ENCODE data around the gene PHETA2.
"Not testable (repeated sequence)": the region's sequence is repeated elsewhere in the genome, so short reads cannot be mapped to it uniquely, and the experiment has no call there.

The PHETA2 gene

GRCh38 chr22:42070517-42071422 lies 3.3 kb upstream of the PHETA2 start, which contains the start of gene NAGA:
TSS of gene NAGA (minus strand) at chr22:42070812. CDS start at chr22:42070297, 515 bp downstream.
- FAIRE-seq = peak; percentile 95

- FAIRE-seq = not testable (repeated sequence)
Measured at GRCh38 chr22:42071508-42071907, 2.5 kb upstream of the PHETA2 start.

- no peak for FAIRE-seq
Measured at GRCh38 chr22:42072606-42073330, 1.3 kb upstream of the PHETA2 start.

- FAIRE-seq = no peak
Measured at GRCh38 chr22:42073621-42074041, 417 bp upstream of the PHETA2 start.

GRCh38 chr22:42074846-42075676 lies 1.0 kb downstream of the PHETA2 start:
- no peak for FAIRE-seq

- no peak for FAIRE-seq
Measured at GRCh38 chr22:42076764-42077485, 2.9 kb downstream of the PHETA2 start.

- no peak for FAIRE-seq
Measured at GRCh38 chr22:42077486-42078125, 3.6 kb downstream of the PHETA2 start.

- FAIRE-seq = no peak
Measured at GRCh38 chr22:42078469-42079318, 4.6 kb downstream of the PHETA2 start.

GRCh38 chr22:42079319-42080251 lies 5.5 kb downstream of the PHETA2 start, which contains the start of gene SMDT1:
TSS of gene SMDT1 (plus strand) at chr22:42079700. CDS start at chr22:42079769, 69 bp downstream.
- peak; percentile 95 for FAIRE-seq

GRCh38 chr22:42080287-42080686 lies 6.2 kb downstream of the PHETA2 start:
- FAIRE-seq = no peak

GRCh38 chr22:42083119-42083518 lies 9.1 kb downstream of the PHETA2 start:
- no peak for FAIRE-seq

GRCh38 chr22:42084874-42085273 lies 10.8 kb downstream of the PHETA2 start:
- no peak for FAIRE-seq

GRCh38 chr22:42086051-42086450 lies 12.0 kb downstream of the PHETA2 start:
- no peak for FAIRE-seq

GRCh38 chr22:42090596-42091454 lies 16.8 kb downstream of the PHETA2 start, which contains the start of gene NDUFA6:
TSS of gene NDUFA6 (minus strand) at chr22:42090772. CDS start at chr22:42090744, 28 bp downstream.
- FAIRE-seq = peak; percentile 99

- no peak for FAIRE-seq
Measured at GRCh38 chr22:42091455-42091782, 17.4 kb downstream of the PHETA2 start.

- no peak for FAIRE-seq
Measured at GRCh38 chr22:42101199-42101598, 27.2 kb downstream of the PHETA2 start.

- not testable (repeated sequence) for FAIRE-seq
Measured at GRCh38 chr22:42104332-42104860, 30.3 kb downstream of the PHETA2 start.

- no peak for FAIRE-seq
Measured at GRCh38 chr22:42108848-42109247, 34.8 kb downstream of the PHETA2 start.
